NCI-H2196 treated with DMSO at 0.1 percent for 48 hours (cell line): ENCODE data around the gene ZCCHC7.
"Not testable (repeated sequence)": the region's sequence is repeated elsewhere in the genome, so short reads cannot be mapped to it uniquely, and the experiment has no call there.

Experiments
- DNase-seq: peaks from one replicate; lab custom pipeline; 2025; ENCODE audit not compliant: unreplicated experiment; lab: John Stamatoyannopoulos, UW

Gene ZCCHC7

DNA sequence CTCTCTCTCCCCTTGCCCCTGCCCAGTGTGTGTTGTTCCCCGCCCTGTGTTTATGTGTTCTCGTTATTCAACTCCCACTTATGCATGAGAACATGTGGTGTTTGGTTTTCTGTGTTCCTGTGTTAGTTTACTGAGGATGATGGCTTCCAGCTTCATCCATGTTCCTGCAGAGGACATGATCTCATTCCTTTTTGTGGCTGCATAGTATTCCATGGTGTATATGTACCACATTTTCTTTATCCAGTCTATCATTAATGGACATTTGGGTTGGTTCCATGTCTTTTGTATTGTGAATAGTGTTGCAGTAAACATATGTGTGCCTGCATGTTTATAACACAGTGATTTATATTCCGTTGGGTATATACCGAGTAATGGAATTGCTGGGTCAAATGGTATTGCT lies 83.1 kb downstream of the ZCCHC7 start:
- DNase-seq, result not testable (repeated sequence)

DNA sequence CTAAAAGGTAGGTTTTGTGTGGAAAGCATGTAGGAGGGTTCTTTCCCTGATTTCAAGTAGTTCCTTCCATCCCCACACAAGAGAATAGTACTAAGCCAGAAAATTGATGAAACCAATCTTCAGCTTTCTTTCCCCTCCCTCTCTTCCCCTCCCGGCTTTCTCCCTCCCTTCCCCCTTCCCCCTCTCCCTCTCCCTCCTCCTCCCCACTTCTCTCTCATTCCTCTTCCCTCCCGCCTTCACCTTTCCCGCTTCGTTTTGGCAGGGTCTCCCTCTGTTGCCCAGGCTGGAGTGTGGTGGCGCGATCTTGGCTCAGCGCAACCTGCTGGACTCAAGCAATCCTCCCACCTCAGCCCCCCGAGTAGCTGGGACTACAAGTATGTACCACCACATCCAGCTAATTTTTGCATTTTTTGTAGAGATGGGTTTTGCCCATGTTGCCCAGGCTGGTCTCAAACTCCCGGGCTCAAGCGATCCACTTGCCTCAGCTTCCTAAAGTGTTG lies 85.8 kb downstream of the ZCCHC7 start:
- DNase-seq, result no peak

DNA sequence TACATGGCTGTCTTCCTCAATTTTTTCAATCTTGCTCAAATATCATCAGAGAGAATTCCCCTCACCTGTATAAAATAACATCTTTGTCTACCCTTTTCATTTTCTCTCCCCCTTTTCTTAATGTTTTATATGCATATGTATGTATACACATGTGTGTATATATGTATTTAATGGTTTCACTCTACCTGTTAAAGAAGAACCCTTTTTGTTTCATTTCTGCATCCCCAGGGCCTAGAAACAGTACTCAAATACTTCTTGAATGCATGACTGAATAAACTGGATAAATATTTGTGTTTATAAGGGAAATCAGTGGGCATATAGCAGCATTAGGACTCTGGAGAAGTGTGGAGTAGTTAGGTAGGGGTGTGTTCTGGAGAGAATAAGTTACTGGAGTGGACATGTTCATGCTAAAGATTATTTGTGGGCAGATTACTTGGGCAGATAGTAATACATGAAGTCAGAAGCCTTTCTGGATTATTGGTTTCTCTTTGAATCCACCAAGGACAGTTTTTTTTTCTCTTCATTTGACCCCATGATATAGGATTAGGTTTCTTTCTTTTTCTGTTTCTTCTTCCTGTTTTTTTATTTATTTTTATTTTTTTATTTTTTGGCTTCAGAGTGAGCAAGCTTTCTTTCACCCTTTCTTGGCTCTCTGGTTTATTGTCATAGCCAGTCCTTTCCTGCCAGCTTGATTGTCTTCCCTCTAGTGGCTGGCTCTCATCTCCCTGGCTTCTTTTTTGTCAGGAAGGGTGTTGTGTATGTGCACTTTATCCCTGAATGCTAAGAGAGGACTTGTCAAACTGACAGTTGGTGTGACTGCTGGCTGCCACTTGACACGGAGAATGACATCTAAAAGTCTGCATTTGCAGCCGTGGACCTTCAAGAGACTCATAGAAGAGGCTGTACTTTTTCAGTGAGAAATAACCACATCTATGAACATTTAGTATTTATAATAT lies 89.3 kb downstream of the ZCCHC7 start:
- no peak for DNase-seq

DNA sequence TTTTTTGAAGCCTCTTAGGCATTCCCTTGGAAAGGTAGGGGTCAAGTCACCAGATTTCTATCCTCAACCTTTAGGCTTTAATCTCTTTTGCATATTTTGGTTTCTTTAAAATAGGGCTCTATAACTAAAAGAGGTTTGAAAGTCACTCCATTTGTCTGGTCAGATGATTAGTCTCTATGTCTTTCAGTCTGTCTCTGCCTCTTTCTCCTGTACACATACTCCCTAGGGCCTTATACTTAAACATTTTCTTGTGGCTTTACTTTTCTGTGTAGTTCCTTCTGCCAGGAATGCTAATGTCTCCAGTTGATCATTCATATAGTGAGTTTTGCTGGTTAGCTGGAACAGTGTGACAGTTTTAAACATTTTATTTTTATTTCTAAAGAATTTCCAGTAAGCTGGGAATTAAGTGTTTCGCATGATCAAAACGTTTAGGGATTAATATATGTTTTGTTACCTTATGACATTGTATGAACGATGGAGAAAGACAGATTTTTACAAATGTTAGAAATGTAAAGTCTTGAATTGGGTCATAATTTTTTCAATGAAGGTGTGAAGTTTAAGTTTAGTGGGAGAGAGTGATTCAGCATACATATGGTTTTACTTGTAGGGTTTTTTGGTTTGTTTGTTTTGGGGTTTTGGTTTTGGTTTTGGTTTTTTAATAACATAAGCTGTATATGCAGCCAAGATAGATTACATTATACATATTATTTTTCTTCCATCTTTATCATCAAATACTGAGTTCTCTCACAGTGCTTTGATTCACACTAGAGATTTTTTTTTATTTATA lies 90.6 kb downstream of the ZCCHC7 start:
- no peak for DNase-seq

DNA sequence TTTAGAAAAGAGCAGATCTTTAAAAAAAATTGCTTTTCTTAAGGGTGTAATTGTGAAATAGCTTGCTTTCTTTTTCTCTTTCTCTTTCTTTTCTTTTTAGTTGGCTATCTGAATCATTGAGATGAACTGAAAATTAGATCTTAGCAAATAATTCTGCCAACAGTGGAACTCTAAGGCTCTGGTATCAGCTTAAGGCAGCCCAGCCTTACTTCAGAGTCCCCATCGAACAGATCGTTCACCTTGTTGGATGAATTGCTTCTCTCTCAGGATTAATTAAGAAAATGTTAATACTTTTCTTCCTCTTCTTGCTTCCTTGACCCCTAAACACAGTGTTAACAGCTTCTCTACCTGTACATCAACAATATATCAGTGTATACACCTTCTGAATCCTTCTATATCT lies 92.1 kb downstream of the ZCCHC7 start:
- DNase-seq, result no peak

DNA sequence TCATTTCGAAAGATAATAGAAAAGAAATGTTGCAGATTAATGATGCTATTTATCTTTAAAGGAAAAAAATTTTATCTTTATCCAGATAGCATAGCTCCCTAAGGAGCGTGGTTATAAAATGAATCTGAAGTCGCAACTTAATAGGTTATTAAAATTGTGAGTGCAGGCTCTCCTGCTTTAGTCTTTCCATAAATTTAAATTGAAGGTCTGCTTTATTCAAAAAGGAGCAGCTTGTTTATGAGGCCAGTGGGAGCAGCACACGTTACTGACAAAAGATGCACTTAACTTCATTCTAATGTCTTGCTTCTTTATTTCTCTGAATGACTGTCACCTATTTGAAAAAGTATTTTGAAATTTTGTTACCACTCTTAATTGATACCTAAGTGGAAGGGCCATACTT lies 95.0 kb downstream of the ZCCHC7 start:
- DNase-seq, result no peak

DNA sequence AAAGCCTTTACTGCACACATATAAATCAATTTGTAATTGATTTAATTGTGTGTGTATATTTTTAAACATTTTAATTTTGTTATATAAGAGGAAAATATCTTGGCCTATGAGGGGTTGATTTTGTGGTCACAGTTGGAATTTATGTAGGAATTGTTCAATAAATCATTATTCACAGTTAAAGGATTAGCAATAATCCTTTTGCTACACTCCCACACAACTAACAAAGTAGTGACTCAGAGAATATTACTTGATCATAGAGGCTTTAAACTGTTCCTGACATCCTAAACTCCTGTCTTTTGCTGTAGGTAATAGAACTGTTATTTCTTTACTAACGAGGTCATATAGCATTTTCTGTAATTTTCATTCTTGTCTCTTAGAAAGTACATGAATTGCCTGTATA lies 95.5 kb downstream of the ZCCHC7 start:
- no peak for DNase-seq

DNA sequence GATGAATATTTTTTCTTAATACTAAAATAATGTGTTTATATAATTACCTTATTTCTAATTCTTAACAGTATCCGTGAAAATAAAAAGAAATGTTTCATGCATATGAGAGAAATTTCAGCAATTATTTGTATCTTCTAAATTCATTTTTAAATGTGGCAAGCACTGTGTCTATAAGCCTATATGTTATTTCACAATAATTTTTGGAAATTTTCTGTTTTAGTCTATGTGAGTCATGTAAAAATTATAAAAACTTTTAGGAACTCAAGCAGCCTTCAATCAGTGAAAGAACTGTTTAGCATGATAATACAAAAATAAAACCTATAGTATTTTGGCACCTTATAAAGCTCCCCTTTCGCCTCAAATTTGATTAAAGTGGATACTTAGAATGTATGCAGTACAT lies 96.8 kb downstream of the ZCCHC7 start:
- no peak for DNase-seq

DNA sequence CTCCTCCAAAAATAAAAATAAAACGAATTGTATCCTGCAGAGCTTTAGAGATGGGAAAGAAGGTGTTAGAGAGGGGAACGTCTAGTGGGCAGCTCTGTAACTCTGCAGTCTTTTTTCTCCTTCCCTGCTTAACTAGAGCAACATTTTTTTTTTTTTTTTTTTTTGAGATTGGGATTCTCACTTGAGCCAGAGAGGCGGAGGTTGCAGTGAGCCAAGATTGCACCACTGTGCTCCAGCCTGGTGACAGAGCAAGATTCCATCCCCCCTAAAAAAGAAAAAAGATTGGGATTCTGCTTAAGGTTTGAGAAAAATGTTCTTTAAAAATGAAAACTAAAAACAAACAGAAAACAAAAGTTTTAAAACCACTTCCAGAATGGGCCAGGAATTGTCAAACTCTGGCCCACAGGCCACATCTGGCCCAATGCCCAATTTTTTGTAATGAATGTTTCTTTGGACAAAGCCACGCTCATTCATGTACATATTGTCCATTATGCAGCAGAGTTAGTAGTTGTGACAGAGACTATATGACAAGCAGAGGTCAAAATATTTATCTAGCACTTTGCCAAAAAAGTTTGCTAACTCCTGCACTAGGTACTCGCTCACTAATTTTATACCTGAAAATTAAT lies 98.5 kb downstream of the ZCCHC7 start:
- DNase-seq, result no peak

DNA sequence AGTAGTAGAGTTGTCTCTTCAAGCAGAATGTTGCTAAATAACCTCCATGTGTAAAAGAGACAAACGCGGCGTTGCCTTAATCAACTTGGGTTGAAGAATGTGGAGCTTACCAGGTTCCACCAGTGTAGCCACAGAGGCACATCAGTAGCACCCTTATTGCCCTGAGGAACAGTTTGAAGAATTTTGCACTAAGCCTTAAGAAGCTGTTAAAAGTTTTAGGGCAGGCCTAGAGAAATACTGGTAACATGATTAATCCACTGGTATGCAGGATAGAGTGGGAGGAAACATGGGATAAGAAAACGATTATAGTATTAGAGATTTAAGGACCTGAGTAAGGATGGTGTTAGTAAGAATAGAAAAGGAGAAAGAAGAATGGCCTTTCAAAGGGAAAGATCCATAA lies 100.6 kb downstream of the ZCCHC7 start:
- no peak for DNase-seq

DNA sequence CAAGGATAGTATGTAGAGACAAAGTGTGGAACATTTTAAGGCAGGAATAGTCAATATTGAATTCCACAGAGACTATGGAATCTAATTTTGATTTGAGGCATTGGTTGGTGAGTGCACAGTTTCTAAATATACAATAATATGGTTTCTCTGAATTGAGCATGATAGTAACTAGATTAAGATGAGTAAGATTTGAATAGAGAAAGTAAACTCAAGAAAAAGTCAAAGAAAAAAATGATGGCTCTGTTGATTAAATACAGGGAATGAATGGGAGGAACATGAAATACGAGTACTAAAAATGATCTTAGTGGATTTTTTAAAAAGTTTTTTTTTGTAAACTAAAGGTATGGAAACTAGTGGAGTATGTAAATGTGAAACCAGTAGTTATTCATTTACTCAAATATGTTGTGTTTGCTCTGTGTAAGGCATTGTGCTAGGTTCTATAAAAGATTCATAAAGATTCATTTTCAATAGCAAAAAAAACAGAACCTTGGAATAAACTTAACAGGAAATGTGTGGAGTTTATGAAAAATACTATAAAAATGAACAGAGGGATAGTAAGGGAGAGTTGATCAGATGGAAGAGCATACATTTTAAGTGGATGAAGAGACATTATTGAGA lies 101.2 kb downstream of the ZCCHC7 start:
- DNase-seq, result no peak

DNA sequence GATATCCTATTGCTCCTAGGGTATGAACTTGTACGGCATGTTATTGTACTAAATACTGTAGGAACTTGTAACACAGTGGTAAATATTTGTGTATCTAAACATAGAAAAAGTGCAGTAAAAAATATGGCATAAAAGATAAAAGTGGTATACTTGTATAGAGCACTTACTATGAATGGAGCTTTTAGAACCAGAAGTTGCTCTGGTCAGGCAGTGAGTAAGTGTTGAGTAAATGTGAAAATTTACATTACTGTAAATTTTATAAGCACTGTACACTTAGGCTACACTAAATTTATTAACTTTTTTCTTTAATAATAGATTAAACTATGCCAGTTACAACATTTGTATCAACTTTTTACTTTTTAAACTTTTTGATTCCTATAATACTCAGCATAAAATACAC lies 109.1 kb downstream of the ZCCHC7 start:
- no peak for DNase-seq

DNA sequence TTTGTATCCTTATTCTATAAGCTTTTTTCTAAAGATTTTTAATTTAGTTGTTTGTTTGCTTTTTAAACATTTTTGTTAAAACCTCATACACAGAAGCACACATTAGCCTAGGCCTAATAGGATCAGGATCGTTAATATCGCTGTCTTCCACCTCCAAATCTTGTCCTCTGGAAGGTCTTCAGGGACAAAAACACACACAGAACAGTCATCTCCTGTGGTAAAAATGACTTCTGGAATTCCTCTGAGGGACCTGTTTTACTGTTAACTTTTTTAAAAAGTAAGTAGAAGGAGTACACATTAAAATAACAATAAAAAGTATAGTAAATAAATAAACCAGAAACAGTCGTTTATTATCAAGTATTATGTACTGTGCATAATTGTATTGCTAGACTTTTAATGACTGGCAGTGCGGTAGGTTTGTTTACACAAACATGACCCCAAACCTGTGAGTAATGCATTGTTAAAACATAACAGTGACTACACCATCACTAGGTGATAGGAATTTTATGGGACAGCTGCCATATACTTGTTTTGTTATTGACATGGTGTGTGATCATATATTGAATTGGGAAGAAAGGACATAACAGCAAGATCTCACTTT lies 109.6 kb downstream of the ZCCHC7 start:
- no peak for DNase-seq

DNA sequence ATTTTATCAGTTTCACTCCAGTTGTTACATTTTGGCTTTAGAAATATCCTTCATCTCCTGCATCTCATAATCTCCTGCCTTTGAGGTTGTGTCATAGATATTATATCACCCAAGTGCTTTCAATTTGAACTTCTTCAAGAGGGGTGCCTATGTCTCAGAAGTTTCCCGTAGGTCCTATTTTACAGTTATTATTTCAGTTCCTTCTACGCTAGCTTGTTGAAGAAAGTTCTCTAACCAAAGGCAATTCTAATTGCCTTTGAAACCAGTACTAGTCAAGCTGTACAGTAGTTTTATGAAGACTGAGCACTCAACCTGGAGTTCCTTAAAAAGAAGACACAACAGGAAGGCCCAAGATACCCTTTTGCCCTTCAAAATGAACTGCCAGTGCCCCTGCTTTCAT lies 116.4 kb downstream of the ZCCHC7 start:
- DNase-seq, result no peak

DNA sequence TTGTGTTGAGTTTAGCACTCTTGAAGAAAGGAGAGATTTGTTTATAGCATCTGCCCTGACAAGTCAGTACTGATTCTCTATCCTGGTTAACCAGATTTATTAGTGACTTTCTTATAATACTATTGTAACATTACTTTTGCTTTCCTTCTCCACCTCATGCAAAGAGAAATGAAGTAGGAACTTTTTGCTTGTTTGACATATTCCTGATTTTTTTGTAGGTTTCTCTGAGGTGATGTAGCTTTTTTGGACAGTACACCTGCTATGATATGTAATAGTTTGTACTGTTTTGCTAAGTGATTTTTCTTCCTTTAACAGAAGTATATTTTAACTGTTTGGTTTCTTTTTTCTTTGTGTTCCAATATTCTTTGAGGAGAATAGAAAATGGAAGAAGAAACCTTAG lies 117.7 kb downstream of the ZCCHC7 start:
- DNase-seq, result no peak

DNA sequence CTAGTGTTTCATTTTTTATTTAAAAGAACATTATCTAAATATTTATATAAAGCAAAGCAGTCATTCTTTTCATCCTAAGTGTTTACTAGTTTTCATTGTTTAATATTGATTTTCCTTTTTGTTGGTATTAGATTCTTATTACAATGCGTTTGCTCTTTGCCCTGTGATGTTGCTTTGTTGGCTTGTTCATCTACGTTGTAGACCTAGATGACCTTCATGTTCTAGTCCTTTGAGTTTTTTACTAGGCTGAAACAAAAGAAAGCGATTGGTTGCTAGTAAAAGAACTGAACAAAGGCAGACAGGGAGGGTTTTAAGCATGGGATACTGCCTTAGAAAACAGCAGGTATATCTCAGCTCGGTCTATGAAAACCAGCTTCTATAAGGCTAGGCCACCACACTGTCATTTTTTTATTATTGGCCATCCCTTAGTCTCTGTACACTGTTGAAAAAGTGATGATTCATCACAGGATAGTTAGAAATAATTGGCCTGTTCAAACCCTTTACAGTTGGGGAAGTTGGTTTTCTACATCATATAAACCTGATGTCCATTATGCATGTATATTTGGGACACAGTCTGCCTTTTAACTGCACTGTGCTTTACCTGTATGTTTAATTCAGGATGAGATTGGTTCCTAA lies 119.0 kb downstream of the ZCCHC7 start:
- no peak for DNase-seq

DNA sequence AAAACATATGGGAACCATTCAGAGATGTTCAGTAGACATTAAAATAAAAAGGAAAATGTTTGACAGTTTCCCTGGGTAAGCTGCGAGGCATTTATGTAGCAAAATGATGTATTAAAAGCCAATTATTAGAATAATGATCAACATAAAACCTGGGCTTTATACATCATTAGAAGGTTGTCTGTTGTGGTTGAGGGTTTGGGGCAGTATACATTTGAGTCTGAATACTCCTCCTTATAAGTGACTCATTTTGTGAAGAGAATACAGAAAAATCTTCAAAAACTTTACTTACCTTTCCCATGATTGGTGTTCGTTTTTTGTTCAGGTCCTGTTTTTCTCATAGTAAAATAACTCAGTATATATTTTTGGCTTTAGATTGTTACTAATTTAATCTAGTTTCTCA lies 119.5 kb downstream of the ZCCHC7 start:
- DNase-seq, result no peak

DNA sequence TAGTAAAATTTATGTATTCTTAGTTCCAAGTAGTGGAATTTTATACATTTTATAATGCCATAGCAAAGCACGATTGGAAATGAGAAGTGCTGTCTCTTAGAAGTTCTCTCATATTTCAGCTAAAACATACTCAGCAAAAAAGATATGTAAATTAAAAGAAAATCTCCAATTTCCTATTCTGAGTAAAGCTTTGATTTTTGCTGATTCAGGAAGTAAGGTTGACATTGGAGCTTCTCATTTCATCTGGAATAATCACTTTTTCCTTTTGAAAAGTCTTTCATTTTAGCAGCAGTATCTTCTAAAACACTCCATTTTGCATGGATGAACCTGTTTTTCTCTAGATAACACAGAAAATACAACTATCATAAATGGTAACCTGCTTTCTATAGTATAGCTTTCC lies 121.0 kb downstream of the ZCCHC7 start:
- DNase-seq, result no peak

DNA sequence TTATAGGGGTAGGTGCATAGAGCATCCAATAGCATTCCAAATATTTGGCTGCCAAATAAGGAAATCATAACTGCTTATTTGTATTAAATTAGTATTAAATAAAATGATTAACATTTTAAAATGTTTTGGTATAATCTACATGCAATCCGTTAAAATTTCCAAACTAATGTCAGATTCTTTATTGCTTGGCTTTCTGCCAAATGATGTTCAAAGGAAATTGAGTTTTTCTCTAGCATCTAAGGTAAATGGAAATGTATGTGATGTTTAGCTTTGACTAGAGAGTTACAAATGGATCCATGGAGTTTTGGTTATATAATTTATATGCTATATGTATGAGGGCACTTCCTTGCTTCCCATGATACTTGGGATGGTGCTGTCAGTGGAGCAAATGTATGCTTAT lies 121.7 kb downstream of the ZCCHC7 start:
- DNase-seq, result no peak

DNA sequence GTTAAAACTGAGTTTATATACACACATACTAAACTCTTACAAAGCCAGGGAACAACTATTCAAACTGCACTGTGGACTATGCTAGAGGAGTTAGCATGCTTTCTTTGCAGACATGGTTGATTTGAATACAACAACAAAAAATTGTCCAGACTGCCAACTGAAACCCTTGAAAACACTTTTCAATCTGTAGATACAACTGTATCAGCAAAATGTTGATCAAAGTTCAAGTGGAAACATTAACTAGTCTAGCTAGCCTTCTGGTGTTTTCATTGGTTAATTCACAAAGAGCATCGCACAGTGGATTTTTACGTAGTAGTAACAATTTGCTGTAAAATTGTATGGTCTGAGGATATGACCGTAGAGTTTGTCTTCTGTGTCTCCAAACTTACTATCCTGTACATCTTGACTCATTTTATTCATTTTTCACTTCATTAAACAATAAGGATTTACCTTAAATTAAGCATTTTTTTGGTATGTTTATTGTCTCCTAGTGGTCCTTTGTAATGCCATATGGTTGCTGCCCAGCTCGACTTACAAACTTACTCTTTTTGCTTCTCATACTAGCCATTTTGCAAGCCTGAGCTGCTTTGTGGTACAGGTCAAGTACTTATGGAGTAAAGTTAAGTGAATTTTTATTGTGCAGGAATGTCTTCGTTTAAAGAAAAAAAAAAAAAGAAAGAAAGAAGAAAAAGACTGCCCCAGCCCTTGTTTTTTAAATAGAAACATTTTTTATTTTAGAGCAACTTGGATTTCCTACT lies 123.4 kb downstream of the ZCCHC7 start:
- no peak for DNase-seq
